Caco-2 (cell line): ENCODE measurements around the gene ABHD8. TPM values are rescaled to one million over a fixed set of nuclear protein-coding genes. Genes with fewer than 3 reads are reported as not detected.

Experiments used
- BruUV-seq: library from RNA; stranded (reverse); fragments of 400-500 nt; replicated peaks from 2 replicates; lab custom pipeline; 2021; lab: Mats Ljungman, UMichigan
- CTCF ChIA-PET: fragments of 300-600 bp; sonication (Branson Sonifier 250); formaldehyde crosslinking; loops from one replicate; lab custom pipeline; 2022; ENCODE audit warnings: antibody characterized with exemption; lab: Charles Lee
- POLR2A ChIA-PET: fragments of 300-600 bp; sonication (Branson Sonifier 250); formaldehyde crosslinking; loops from one replicate; lab custom pipeline; 2022; ENCODE audit warnings: antibody characterized with exemption; lab: Charles Lee
- DNase-seq, 2 experiments: peaks; one replicate each; pipeline versions ENCODE4 v3.0.0 to v3.0.0-alpha.2; 2020 to 2022
- H3K27me3 ChIP-seq: replicated peaks from 2 replicates; pipeline ENCODE4 v1.6.0; 2011; ENCODE audit warnings: low read length; ENCODE audit not compliant: control insufficient read depth, insufficient read depth
- H3K36me3 ChIP-seq: 2 replicates; pipeline ENCODE4 v1.5.1; 2011; ENCODE audit warnings: low read length; ENCODE audit not compliant: control insufficient read depth, insufficient read depth
- H3K4me1 ChIP-seq: fragments of 250-450 bp; sonication (Bioruptor Pico); 2 replicates; pipeline ENCODE4 v1.5.1; 2020; ENCODE audit warnings: mild to moderate bottlenecking
- H3K4me3 ChIP-seq: 2 replicates; pipeline ENCODE4 v1.5.1; 2011; ENCODE audit warnings: low read depth, mild to moderate bottlenecking, control low read depth, low read length
- H3K9me3 ChIP-seq: fragments of 250-450 bp; sonication (Bioruptor Pico); 2 replicates; pipeline ENCODE4 v1.5.1; 2020; ENCODE audit warnings: mild to moderate bottlenecking, moderate library complexity
- H3K27ac Mint-ChIP-seq: one replicate; pipeline ENCODE4 v1.8.0; 2022; ENCODE audit warnings: mixed read lengths; ENCODE audit not compliant: unreplicated experiment
- H3K27me3 Mint-ChIP-seq: one replicate; pipeline ENCODE4 v1.8.0; 2022; ENCODE audit warnings: mixed read lengths; ENCODE audit not compliant: insufficient read depth, unreplicated experiment
- H3K36me3 Mint-ChIP-seq: one replicate; pipeline ENCODE4 v1.8.0; 2022; ENCODE audit warnings: mild to moderate bottlenecking, mixed read lengths; ENCODE audit not compliant: insufficient read depth, unreplicated experiment
- H3K4me1 Mint-ChIP-seq: one replicate; pipeline ENCODE4 v1.8.0; 2022; ENCODE audit warnings: low read depth, mixed read lengths; ENCODE audit not compliant: unreplicated experiment
- H3K4me3 Mint-ChIP-seq: one replicate; pipeline ENCODE4 v1.8.0; 2022; ENCODE audit warnings: mild to moderate bottlenecking, moderate library complexity, mixed read lengths; ENCODE audit not compliant: unreplicated experiment
- H3K9me3 Mint-ChIP-seq: one replicate; pipeline ENCODE4 v1.8.0; 2022; ENCODE audit warnings: mixed read lengths; ENCODE audit not compliant: unreplicated experiment
- CTCF ChIP-seq, 2 experiments: fragments of 200-600 bp in 1 of 2; IDR thresholded peaks; 1 replicate in 1 of 2; 2 replicates in 1 of 2; pipeline versions ENCODE4 v1.5.1 to v1.8.0; 2011 to 2022; ENCODE audit warnings: antibody characterized with exemption in 1 of 2, control low read depth in 1 of 2, inconsistent platforms in 1 of 2, low read depth in 1 of 2, low read length in 1 of 2, mild to moderate bottlenecking in 1 of 2, moderate library complexity in 1 of 2; ENCODE audit not compliant: insufficient read depth in 1 of 2, severe bottlenecking in 1 of 2, unreplicated experiment in 1 of 2
- intact Hi-C: fragments of 100-400 bp; cut with micrococcal nuclease; formaldehyde crosslinking; loops from one replicate; pipeline ENCODE4 v1.10.0; 2022; ENCODE audit not compliant: unreplicated experiment
- total RNA-seq: library from RNA; stranded (reverse); gene quantifications from 2 replicates; pipeline ENCODE4 v1.2.3, GENCODE V29; 2022

The ABHD8 gene
- total RNA-seq, 1 experiment from 2014 or later = 11.3 TPM

- Mint-ChIP-seq H3K9me3 (no peaks in the 10 kb centered on the region), H3K27ac (no peak overlapping the region), H3K27me3 (no peaks in the 10 kb centered on the region), H3K4me1 (no peaks in the 10 kb centered on the region), H3K4me3 (no peak overlapping the region), H3K36me3 (peaks cover 37% of the 10 kb centered on the region)
- no peaks in the 10 kb centered on the region for H3K27me3 ChIP-seq
- no peaks in the 10 kb centered on the region for H3K9me3 ChIP-seq
- BruUV-seq = no TSS peak
- H3K36me3 ChIP-seq = no peaks in the 10 kb centered on the region
- TF ChIP-seq CTCF (IDR thresholded peaks at IDR 0.05; ENCODE audit: insufficient read depth in 1 of 2, low read depth in 1 of 2, low read length in 1 of 2, severe bottlenecking in 1 of 2, unreplicated experiment in 1 of 2) = no peak
- CTCF ChIA-PET = no interaction called here
- H3K4me3 ChIP-seq = no peak overlapping the region
- no peak for DNase-seq
- H3K4me1 ChIP-seq = 0 out of 2 replicates have a peak, but pooled peaks cover 5% of the 10 kb centered on the region
- intact Hi-C loops = no loop called here
- POLR2A ChIA-PET = no interaction called here
These were observed 38.2 kb upstream of the ABHD8 start for GRCh38 chr19:17341386-17341785.

GRCh38 chr19:17340871-17341357 lies 37.7 kb upstream of the ABHD8 start:
- Histone ChIP-seq H3K27me3 (no peaks in the 10 kb centered on the region), H3K36me3 (no peaks in the 10 kb centered on the region), H3K4me1 (0 out of 2 replicates have a peak, but pooled peaks cover 5% of the 10 kb centered on the region), H3K4me3 (no peak overlapping the region), H3K9me3 (no peaks in the 10 kb centered on the region)
- H3K27ac Mint-ChIP-seq = no peak overlapping the region
- H3K4me3 Mint-ChIP-seq = no peak overlapping the region
- BruUV-seq = no TSS peak
- intact Hi-C loops = no loop called here
- TF ChIP-seq CTCF (IDR thresholded peaks at IDR 0.05; ENCODE audit: insufficient read depth in 1 of 2, low read depth in 1 of 2, low read length in 1 of 2, severe bottlenecking in 1 of 2, unreplicated experiment in 1 of 2) = no peak
- ChIA-PET POLR2A (no interaction called here), CTCF (no interaction called here)
- no peak for DNase-seq
- H3K9me3 Mint-ChIP-seq = no peaks in the 10 kb centered on the region
- H3K27me3 Mint-ChIP-seq = no peaks in the 10 kb centered on the region
- no peaks in the 10 kb centered on the region for H3K4me1 Mint-ChIP-seq
- peaks cover 38% of the 10 kb centered on the region for H3K36me3 Mint-ChIP-seq

GRCh38 chr19:17340302-17340870 lies 37.2 kb upstream of the ABHD8 start:
- no peaks in the 10 kb centered on the region for H3K27me3 ChIP-seq
- TF ChIP-seq CTCF (IDR thresholded peaks at IDR 0.05; ENCODE audit: insufficient read depth in 1 of 2, low read depth in 1 of 2, low read length in 1 of 2, severe bottlenecking in 1 of 2, unreplicated experiment in 1 of 2) = no peak
- no peaks in the 10 kb centered on the region for H3K36me3 ChIP-seq
- H3K27ac Mint-ChIP-seq = no peak overlapping the region
- no peak overlapping the region for H3K4me3 ChIP-seq
- intact Hi-C loops = no loop called here
- no peak overlapping the region for H3K4me3 Mint-ChIP-seq
- no peaks in the 10 kb centered on the region for H3K4me1 Mint-ChIP-seq
- H3K9me3 ChIP-seq = no peaks in the 10 kb centered on the region
- H3K4me1 ChIP-seq = 0 out of 2 replicates have a peak, but pooled peaks cover 5% of the 10 kb centered on the region
- POLR2A ChIA-PET = no interaction called here
- H3K36me3 Mint-ChIP-seq = peaks cover 38% of the 10 kb centered on the region
- DNase-seq = no peak
- H3K27me3 Mint-ChIP-seq = no peaks in the 10 kb centered on the region
- CTCF ChIA-PET = no interaction called here
- no TSS peak for BruUV-seq
- H3K9me3 Mint-ChIP-seq = no peaks in the 10 kb centered on the region
